NCI-H2196 (cell line): ENCODE data around the gene KCNAB3.

Experiments used
- DNase-seq: peaks from one replicate; lab custom pipeline; 2025; ENCODE audit not compliant: unreplicated experiment; lab: John Stamatoyannopoulos, UW

Gene KCNAB3

DNA sequence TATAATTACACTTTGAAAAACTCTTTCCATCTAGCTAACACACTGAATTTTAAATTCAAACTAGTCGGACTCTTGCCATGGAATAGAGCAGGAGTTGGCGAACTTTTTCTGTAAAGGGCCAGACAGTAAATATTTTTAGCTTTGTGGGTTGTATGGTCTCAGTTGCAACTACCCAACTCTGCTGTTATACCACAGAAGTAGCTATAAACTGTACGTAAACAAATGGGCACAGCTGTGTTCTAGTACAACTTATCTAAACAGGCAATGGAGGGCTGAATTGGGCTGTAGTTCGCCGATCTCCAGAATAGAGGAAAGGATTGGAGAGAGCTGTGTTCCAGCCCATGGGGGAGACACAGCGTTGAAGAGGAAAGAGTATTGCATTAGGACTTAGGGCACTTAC lies 11.1 kb upstream of the KCNAB3 start:
- DNase-seq = no peak

DNA sequence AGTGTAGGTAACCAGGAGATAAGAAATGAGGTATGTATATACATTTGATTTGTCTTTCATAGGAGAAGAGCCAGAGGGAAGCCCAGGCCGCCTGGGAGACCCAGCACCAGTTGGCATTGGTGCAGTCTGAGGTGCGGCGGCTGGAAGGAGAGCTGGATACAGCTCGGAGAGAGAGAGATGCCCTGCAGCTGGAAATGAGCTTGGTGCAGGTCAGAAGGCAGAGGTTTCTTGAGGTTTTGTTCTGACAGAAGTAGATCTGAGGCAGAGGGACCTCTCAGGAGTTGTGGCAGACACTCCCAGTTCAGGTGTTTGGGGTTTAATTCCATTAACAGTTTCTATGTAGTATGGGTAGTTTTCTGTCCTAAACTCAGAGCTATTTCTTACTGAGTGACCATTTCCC lies 10.4 kb upstream of the KCNAB3 start:
- no peak for DNase-seq

DNA sequence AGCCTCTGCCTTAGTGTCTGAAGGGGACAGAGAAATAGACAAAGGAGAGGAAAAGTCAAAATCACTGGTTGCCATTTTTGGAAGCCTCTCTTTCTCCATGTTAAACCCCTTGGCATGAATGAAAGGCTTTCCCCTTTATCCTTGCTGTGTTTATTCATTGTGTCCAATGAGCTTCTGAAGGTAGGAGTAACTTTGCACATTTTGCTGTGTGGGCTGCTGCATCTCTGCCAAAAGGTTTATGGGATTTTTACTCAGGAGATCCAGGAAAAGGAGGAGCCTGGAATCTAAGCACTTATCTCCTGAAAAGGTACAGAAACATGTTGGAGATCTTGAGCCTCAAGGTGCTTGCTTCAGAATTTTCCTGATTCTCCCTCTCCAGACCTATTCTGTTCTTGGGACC lies 6.2 kb upstream of the KCNAB3 start:
- no peak for DNase-seq

DNA sequence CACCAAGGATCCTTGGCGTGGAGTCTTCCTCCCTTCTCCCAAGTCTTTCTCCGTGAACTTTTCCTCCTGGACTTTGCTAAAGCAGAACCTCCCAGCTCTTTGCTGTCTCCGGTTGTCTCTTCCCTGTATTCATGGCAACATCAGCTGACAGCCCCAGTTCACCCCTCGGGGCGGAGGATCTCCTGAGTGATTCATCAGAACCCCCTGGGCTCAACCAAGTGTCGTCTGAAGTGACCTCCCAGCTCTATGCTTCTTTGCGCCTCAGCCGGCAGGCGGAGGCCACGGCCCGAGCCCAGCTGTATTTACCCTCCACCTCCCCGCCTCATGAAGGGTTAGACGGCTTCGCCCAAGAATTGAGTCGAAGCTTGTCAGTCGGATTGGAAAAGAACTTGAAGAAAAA lies 3.3 kb upstream of the KCNAB3 start:
- no peak for DNase-seq

DNA sequence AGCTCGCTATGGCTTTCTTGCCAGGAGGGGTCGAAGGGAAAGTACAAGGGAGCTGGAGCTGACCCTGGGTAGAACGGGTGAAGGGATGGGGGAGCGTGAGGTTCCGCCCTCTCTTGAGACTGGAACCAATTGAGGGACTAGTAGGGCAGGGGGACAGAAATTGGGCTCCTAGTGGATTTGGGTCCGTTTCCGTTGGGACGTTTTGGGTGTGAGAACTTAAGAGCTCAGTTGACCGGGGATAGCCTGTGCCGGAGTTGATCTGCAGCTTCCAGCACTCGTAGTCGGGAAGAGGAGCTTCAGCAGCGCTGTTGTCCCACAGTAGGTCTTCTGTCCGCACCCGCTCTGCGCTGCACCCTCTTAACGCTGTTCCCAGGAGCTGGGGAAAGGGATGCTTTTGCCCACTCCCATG lies 2.8 kb upstream of the KCNAB3 start:
- DNase-seq = peak; percentile 2

DNA sequence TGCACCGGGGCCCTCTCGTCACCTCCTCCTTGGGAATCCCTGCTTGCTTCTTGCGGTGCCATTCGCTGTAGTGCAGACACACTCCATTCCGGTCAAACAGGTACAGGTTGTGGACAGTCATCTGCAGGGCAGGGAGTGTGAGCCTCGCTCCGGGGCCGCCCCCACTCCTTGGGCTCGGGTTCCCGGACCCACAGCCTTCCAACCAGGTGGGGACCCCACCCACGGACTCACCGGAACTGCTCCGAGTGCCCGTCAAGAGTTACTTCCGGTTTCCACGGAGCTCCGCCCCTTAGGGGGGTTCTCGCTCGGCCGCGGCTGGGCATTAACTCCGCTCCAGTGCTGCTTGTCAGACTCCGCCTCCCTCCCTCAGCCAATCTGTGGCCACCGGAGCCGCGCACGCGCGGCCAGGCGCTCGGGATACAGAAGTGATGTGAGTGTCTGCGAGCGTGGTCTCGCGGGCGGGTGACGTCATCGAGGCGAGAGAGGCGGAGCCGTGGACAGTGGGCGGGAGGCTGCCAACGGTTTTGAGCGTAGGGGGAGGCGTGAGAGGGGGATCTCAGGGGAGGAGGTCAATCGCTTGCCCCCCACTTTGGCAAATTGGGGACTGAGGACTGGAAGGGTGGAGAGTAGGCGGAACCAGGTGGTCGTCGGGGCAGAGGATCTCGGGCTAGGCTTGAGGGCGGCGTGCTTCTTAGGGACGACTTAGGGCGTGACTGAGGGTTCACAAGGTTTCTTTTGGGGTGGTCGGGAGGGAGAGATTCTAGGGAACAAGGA lies 2.2 kb upstream of the KCNAB3 start, which contains the start of the genes CNTROB and TRAPPC1:
Gene CNTROB, plus strand, starts transcription at position 498 of the 774 bp plus-strand sequence. CDS start 874 bp downstream, outside the sequence.
Gene TRAPPC1, minus strand, starts transcription at position 238 of the 774 bp plus-strand sequence. Its CDS starts 117 bp downstream, at position 121.
- DNase-seq = peak; percentile 90

DNA sequence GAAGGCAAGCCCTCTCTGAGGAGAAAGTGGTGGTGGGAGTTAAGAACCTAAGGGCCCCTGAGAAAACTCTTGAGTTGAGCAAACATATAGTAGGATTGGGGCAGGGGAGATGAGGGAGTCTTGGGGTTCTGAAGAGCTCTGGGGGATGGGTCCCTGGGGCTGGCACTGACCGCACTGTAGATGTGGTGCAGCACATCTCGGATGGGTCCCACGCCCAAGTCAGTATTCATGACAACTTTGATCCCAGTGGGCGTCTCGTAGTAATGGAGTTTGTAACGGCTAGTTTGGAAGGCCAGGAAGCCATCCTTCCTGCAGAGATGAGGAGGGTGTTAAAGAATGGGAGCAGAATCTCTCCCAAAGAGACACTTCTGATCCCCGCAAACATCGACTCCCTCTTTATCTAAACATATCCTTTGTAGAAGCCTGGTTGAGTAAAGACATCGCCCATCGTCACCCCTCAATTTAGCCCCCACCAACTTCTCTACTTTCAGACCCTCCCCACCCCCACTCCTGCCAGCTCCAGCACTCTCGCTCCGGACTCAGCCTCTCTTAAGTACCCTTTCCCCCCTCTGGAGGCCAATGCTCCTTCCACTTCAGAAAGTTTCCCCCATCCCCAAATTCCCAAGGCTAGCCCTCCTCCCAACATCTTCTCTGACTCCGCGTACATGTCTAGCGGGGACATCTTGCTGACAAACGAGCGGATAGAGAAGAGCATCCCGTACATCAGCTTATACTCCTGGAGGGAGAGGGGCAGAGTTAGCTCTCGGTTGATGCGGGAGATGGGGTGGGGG lies 1.4 kb upstream of the KCNAB3 start:
- no peak for DNase-seq

DNA sequence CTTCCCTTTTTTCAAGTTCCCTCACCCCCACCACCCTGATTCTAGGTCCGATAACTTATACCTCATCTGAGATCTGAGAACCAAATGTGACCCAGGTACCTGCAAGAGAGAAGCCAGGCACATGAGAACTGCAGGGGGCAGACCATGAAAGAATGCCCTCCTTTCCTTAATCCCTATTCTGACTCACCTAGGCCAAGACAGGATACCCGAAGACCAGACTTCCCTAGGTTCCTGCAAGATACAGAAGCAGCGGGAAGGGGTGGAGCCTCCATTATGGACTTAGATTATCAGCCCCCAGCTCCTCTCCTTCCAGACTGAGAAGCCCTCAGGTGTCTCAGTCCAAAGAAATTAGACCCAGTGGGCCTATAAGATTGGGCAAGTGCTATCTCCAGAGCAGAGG lies 2.1 kb downstream of the KCNAB3 start:
- no peak for DNase-seq

DNA sequence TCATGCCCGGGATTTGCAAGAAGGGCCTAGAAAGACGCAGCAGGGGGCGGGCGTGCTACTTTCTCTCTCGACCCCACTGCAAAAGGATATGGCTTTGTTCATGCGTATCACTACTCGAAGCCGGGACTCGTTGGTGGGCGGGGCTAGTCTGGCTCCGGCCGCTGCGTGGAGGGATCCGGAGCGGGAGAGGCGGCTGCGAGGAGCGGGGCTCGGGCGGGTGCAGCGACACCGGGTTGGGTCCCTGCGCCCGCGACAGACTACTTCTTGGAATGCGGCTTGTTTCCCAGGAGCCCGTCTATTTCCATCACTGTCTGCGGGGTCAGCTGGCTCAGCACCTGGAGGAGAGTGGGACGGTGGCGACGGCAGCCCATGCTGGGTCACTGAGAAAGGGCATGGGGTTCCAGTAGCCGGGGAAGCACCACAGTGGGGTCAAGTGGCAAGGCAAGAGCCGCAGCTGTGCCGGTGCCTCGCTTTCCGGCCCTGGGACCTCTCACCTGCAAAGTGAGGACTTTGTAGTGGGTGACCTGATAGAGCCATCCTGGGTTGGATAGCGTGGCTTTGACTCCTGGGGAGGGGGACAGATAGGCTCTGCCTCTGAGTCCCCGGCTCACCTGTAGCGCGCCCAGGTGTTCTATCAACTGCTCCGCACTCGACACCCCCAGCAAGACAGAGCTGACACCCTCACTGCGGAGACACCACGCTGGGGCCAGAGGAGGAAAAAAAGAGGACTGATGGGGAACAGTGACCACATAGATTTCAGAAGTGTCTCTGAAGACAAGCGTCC lies 6.6 kb downstream of the KCNAB3 start:
- DNase-seq = peak; percentile 64

DNA sequence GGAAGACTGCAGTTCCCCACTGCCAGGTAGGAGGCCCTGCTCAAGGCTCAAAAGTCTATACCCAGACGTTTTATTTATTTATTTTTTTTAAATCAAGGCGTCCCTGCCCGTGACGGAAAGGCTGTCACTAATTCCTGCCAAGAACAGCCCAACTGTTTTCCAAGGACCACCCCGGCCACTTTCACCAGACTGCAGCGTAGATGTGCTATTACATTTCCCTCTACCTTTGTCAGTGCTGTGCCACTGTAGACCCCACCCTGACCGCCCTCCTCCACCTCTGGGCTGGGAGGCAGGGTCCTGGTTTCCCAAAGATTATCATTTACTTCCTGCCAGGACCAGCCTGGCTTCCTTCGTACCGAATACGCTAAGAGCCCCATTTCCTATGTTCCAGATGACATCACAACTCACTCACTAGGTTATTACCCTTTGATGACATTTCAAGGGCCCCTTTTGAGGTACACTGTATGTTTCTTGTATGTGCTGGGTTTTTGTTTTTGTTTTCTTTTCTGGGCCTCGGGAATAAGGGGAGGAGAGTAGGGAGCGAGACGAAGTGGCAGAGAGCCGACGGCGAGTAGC lies 7.3 kb downstream of the KCNAB3 start:
- DNase-seq = no peak

DNA sequence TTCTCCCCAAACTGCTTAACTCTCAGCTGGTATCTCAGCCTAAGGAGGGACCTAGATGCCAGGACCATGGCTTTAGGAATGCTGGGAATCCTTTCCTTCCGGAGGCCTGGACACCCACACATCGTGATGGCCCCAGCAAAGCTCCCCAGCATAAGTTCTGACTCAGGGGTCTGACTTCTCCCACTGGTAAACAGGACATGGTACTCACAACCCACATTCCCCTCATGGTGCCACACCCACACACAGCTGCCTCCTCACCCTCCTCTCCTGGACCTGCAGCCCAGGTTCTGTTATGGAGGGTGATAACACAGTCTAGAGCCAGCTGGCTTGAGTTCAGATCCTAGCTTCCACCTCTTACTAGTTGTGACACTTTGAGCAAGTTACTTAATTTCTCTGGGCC lies 12.8 kb downstream of the KCNAB3 start:
- no peak for DNase-seq

DNA sequence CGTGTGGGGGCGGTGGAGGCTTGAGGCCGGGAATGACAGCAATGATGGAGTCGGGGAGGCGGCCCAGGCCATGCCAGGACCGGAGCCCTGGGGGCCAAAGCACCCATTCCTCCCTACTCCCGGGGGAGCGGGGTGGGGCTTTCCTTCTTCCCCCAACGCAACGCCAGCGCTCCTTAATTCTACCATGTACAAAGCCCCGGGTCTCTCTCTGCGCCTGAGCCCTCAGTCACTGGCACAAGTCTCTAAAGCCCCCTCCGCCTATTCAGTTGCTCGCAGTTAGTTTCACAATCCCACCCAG lies 13.3 kb downstream of the KCNAB3 start:
- no peak for DNase-seq

DNA sequence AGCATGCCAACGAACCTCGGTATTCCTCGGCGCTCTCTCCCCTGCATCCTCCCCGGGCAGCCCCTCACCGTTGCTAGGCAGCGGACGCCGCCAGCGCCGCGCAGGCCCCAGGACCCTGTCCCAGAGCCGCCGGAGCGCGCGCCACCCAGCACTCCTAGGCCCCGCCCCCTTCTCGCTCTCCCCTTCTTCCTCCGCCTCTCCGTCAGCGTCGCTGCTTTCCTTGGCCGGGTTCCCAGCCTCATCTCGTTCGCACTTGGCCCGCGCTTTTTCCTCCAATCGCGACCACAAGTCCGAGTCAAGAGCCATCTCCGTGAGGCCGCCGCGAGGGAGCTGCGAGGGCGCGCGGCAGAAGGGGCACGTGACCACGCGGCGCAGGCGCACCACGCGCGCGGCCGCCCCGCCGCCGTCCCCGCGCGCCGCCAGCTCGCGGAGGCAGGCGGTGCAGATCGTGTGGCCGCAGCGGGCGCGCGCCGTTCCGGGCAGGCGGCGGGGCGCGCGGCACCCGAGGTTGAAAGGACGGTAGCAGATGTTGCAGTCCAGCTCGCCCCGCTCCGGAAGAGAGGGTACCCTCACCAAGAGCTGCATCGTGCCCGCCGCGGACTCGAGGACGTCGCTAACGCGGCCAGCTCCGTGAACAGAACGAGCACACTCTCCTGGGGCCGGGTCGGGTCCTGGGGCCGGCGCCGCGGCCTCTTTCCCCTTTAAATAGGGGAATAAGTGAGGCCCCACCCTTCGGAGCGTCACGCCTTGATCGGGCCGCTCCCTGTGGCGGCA lies 13.9 kb downstream of the KCNAB3 start, which contains the start of gene RNF227:
Gene RNF227, minus strand, starts transcription at position 679 of the 774 bp plus-strand sequence. Its CDS starts 94 bp downstream, at position 585.
- DNase-seq = peak; percentile 89

DNA sequence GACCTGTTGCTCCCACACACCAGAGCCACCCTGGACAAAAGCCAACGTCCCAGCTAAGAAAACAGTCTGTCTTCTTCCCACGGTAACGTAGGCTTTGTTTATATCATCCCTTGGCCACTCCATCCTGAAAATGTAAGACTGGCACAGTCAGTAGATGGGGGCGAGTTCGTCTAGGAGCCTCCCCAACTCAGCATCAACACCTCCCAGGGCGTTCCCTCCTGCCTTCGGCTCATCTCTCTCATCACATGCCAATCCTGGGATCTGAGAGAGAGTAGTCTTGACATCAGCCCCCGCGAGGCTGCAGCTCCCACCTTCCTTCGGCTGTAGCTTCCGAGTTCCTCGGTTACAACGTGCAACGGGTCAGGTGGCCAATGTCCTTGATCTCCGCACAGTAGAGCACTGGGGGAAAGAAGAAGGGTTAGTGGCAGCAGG lies 14.5 kb downstream of the KCNAB3 start:
- DNase-seq = no peak

DNA sequence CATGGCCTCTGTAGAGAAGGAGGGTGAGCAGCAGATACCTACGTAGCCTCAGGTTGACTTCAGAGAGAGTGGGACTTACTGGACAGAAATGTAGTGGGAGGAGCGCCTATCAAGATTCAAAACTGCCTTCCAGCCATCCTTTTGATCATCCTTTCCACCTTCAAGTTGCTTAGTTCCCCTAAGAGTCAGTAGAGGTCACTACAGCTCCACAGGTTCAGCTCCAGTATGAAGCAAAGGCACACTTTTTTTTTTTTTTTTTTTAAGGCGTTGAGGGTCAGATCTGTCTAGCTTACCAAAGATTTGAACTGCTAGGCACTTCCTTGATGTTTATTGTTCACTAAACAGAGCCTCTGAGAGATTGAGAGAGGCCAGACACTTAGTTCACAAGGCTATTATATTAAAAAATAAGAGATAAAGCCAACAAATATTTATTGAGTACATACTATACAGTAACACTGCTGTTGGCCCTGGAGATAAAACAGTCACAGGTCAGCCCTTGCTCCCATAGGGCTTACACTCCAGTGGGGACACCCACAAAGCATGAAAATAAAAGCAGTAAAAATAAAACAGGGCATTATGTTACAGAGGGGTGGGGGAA lies 16.6 kb downstream of the KCNAB3 start:
- DNase-seq = peak; percentile 26

DNA sequence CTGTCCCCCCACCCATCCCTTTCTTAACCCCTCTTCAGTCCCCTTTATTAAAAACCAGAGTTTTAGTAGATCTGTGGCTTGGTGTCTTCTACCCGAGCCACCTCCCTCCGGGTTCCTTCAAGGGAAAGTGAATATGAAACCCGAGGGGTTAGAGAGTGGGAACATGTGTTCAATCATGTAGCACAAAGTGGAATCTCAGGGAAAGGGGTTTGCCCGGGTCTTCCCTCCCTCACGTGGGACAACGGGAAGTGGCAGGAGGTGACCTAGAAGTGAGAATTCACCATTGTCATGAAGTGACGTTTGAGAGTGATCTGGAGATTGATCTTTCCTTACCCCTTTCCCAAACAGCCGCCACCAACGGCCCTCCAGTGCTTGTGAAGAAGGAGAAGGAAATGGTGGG lies 18.5 kb downstream of the KCNAB3 start:
- no peak for DNase-seq

DNA sequence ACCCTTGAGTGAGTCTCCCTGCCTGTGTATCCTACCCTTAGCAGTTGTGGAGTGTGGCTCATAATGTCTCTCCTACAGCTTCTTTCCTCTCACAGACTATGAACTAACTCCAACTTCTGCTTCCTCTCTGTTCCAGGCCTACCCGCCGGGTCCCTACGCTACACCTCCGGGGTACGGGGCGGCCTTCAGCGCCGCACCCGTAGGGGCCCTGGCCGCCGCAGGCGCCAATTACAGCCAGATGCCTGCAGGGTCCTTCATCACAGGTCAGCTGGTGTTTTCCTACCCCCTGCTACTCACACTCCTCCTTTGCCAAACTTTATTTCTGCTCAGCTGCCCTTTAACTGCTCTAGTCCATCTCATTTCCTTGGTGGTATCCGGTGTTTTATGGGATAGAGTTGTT lies 18.9 kb downstream of the KCNAB3 start:
- no peak for DNase-seq

DNA sequence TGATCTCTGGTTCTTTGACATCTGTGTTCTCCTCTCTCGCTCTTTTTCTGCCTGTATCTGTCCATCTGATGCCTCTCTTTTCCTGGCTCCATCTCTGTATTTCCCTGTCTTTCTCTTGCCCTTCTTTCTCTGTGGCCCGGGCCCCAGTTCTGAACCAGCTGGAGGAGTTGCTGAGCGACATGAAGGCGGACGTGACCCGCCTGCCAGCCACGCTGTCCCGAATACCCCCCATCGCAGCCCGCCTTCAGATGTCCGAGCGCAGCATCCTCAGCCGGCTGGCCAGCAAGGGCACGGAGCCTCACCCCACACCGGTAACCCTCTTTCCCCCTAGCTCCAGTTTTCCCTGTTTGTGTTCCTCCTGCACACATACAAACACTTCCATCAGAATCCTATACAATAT lies 19.4 kb downstream of the KCNAB3 start:
- no peak for DNase-seq

DNA sequence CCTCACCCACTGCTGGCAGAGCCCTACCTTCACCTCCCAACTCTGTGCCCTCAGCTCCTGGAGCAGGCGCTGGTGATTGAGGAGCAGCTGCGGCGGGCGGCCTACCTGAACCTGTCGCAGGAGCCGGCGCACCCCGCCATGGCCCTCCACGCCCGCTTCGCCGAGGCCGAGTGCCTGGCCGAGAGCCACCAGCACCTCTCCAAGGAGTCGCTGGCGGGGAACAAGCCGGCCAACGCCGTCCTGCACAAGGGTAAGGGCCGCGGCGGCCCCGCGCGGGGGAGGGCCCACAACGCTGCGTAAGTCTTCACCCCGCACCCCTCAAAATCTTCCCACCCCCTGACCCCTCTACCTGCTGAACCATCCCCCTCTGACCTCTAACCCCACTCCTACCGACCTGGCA lies 20.6 kb downstream of the KCNAB3 start:
- no peak for DNase-seq
